Putamen (tissue), 1 donor: Measurements from ENCODE around the gene RAB9B.
"Not testable (repeated sequence)": the region's sequence is repeated elsewhere in the genome, so short reads cannot be mapped to it uniquely, and the experiment has no call there.

Experiments
- DNase-seq: peaks from one replicate; pipeline ENCODE4 v3.0.0-alpha.2; 2016; ENCODE audit warnings: low spot score

The RAB9B gene

GRCh38 chrX:103831803-103832544 is at the start of gene RAB9B:
RAB9B (minus strand) TSS chrX:103832257; CDS start chrX:103825784, 6,473 bp downstream.
- DNase-seq, result peak; percentile 70

- no peak for DNase-seq
Observed at GRCh38 chrX:103879339-103879738, 47.3 kb upstream of the RAB9B start.

GRCh38 chrX:103878466-103879122 is 46.5 kb upstream of the RAB9B start:
- no peak for DNase-seq

GRCh38 chrX:103877571-103877970 is 45.5 kb upstream of the RAB9B start:
- no peak for DNase-seq

GRCh38 chrX:103864886-103865534 is 33.0 kb upstream of the RAB9B start:
- no peak for DNase-seq

GRCh38 chrX:103864149-103864548 is 32.1 kb upstream of the RAB9B start:
- DNase-seq, result no peak

GRCh38 chrX:103861200-103861599 is 29.1 kb upstream of the RAB9B start:
- no peak for DNase-seq

GRCh38 chrX:103849558-103849957 is 17.5 kb upstream of the RAB9B start:
- DNase-seq, result no peak

- DNase-seq, result no peak
Observed at GRCh38 chrX:103847174-103847870, 15.3 kb upstream of the RAB9B start.

GRCh38 chrX:103846386-103846785 is 14.3 kb upstream of the RAB9B start:
- DNase-seq, result peak; percentile 27

GRCh38 chrX:103845165-103845653 is 13.2 kb upstream of the RAB9B start:
- peak; percentile 30 for DNase-seq

GRCh38 chrX:103839404-103839803 is 7.3 kb upstream of the RAB9B start:
- DNase-seq, result no peak

- DNase-seq, result no peak
Observed at GRCh38 chrX:103831342-103831802, 685 bp downstream of the RAB9B start.

- no peak for DNase-seq
Observed at GRCh38 chrX:103830848-103831247, 1.2 kb downstream of the RAB9B start.

- no peak for DNase-seq
Observed at GRCh38 chrX:103828529-103828928, 3.5 kb downstream of the RAB9B start.

GRCh38 chrX:103825881-103826280 is 6.2 kb downstream of the RAB9B start:
- no peak for DNase-seq

- DNase-seq, result no peak
Observed at GRCh38 chrX:103823591-103823990, 8.5 kb downstream of the RAB9B start.

- not testable (repeated sequence) for DNase-seq
Observed at GRCh38 chrX:103820802-103821201, 11.3 kb downstream of the RAB9B start.

GRCh38 chrX:103818842-103819619 is 13.0 kb downstream of the RAB9B start:
- no peak for DNase-seq

GRCh38 chrX:103817502-103817901 is 14.6 kb downstream of the RAB9B start:
- no peak for DNase-seq

- DNase-seq, result not testable (repeated sequence)
Observed at GRCh38 chrX:103817101-103817500, 15.0 kb downstream of the RAB9B start.
